Measurements from ENCODE around the gene MRGPRD. TPM values are rescaled to one million over a fixed set of nuclear protein-coding genes. Genes with fewer than 3 reads are reported as not detected.

The MRGPRD gene, protein sequence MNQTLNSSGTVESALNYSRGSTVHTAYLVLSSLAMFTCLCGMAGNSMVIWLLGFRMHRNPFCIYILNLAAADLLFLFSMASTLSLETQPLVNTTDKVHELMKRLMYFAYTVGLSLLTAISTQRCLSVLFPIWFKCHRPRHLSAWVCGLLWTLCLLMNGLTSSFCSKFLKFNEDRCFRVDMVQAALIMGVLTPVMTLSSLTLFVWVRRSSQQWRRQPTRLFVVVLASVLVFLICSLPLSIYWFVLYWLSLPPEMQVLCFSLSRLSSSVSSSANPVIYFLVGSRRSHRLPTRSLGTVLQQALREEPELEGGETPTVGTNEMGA
- total RNA-seq: not detected
- polyA plus RNA-seq: not detected
- long read RNA-seq, donor 1: 0 reads
- long read RNA-seq, donor 2: 0 reads
- long read RNA-seq, donor 3: 0 reads
- long read RNA-seq, donor 4: 0 reads

DNA sequence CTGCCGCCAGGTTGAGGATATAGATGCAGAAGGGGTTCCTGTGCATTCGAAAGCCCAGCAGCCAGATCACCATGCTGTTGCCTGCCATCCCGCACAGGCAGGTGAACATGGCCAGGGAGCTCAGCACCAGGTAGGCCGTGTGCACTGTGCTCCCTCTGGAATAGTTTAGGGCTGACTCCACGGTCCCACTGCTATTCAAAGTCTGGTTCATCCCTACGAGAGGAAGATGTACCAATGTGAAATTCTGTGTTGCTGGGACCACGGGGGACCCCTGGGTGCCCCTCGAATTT is at the start of gene MRGPRD:
Gene MRGPRD (minus strand): TSS at position 211 of the 290 bp plus-strand sequence. CDS start 0 bp downstream, at position 211.
- no peak within 1 kb of the TSS for H3K27ac ChIP-seq (ENCODE audit: low read length)
- no peaks in the 10 kb centered on the region for H3K4me1 ChIP-seq (ENCODE audit: control insufficient read depth, insufficient read depth, low read length)
- no peaks in the 10 kb centered on the region for H3K9me3 ChIP-seq (ENCODE audit: control insufficient read depth, low read length)
- DNase-seq (no peak), ATAC-seq (no peak)
- 88% methylated on average over 8 of the region's 8 CpGs for WGBS
- no peaks in the 10 kb centered on the region for H3K27me3 ChIP-seq (ENCODE audit: control insufficient read depth, insufficient read depth)
- no peak within 1 kb of the TSS for H3K4me3 ChIP-seq (ENCODE audit: low read length)
- intact Hi-C loops (cut with DNase I): no loop called here

DNA sequence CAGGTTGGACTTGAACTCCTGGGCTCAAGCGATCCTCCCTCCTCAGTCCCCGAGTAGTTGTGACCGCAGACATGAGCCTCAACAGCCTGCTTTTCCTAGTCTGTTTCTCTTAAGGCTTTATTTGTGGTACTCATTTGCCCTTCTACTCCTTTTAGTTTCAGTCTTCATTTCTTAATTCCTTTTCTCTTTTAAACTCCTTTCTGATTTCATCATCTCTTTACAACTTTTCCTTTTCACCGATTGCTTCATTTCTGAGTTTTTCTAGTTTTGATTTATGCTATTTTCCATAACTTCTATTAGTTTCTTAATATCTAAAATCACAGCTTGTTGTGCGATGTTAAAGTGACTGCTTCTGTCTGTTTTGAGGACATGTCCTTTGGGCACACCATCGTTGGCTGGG is 49.5 kb upstream of the MRGPRD start:
- 64% methylated on average over 6 of the region's 6 CpGs for WGBS
- H3K27me3 ChIP-seq (ENCODE audit: control insufficient read depth, insufficient read depth): no peaks in the 10 kb centered on the region
- no peaks in the 10 kb centered on the region for H3K9me3 ChIP-seq (ENCODE audit: control insufficient read depth, low read length)
- H3K4me3 ChIP-seq (ENCODE audit: low read length): no peak overlapping the region
- no peak overlapping the region for H3K27ac ChIP-seq (ENCODE audit: low read length)
- intact Hi-C loops (cut with DNase I): no loop called here
- H3K4me1 ChIP-seq (ENCODE audit: control insufficient read depth, insufficient read depth, low read length): no peaks in the 10 kb centered on the region
- ATAC-seq (no peak), DNase-seq (peak in 1 of 3 donors; percentile 3)

DNA sequence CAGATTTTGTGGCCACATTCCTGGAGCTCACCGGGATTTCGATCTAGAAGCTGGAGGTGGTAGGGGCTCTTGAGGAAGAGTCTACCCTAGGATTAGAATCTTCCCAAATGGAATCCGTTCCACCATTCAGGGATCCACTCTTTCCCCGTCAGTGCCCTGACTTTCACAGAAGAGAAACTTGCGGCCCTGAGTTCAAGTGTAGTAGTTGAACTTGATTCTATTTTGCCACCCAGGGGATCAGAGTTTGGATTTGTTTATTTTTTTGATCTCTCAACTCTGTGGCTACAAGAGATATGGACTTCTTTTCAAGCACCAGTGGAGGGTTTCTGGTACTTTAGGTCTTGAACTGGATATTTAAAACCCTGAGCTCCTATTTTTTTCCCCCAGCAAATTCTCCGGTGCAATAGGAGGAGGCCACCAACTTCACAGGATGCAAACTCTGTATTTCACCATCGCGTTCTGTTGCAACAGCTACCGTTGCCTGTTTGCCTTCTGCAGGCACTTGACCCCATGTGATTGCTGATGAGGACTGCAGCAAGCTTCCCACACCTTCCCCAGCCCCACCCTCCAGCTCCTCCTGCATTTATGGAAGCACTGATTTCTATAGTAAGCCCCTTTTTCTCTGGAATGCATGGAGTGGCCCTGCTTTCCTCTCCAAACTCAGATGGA is 47.1 kb upstream of the MRGPRD start:
- Histone ChIP-seq H3K27me3 (ENCODE audit: control insufficient read depth, insufficient read depth) (no peaks in the 10 kb centered on the region), H3K27ac (ENCODE audit: low read length) (no peak overlapping the region), H3K9me3 (ENCODE audit: control insufficient read depth, low read length) (no peaks in the 10 kb centered on the region), H3K4me1 (ENCODE audit: control insufficient read depth, insufficient read depth, low read length) (no peaks in the 10 kb centered on the region), H3K4me3 (ENCODE audit: low read length) (no peak overlapping the region)
- ATAC-seq: peak in 1 of 2 donors; percentile 30
- intact Hi-C loops (cut with DNase I): no loop called here
- DNase-seq: no peak
- WGBS: 65% methylated on average over 9 of the region's 9 CpGs

DNA sequence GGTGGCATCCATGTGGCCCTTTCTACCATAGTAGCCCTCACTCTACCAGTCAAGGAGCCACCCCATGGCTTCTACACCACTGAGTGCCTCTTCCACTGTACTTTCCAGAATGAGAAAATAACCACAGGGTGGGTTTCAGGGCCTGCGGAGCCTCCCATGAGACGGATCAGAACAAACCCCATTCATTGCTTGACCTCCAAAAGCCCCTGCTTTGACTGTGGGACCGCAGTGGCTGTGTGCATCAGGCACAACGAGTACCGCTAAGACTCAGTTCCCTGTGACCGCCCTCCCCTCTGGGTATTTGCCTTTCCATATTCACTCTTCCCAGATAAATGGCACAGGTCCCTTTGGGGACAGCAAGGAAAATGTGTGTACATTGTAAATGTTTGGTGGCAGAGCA is 43.7 kb upstream of the MRGPRD start:
- Histone ChIP-seq H3K9me3 (ENCODE audit: control insufficient read depth, low read length) (no peaks in the 10 kb centered on the region), H3K4me3 (ENCODE audit: low read length) (no peak overlapping the region), H3K27ac (ENCODE audit: low read length) (no peak overlapping the region), H3K27me3 (ENCODE audit: control insufficient read depth, insufficient read depth) (no peaks in the 10 kb centered on the region), H3K4me1 (ENCODE audit: control insufficient read depth, insufficient read depth, low read length) (no peaks in the 10 kb centered on the region)
- ATAC-seq (no peak), DNase-seq (no peak)
- 90% methylated on average over 6 of the region's 6 CpGs for WGBS
- intact Hi-C loops (cut with DNase I): no loop called here

DNA sequence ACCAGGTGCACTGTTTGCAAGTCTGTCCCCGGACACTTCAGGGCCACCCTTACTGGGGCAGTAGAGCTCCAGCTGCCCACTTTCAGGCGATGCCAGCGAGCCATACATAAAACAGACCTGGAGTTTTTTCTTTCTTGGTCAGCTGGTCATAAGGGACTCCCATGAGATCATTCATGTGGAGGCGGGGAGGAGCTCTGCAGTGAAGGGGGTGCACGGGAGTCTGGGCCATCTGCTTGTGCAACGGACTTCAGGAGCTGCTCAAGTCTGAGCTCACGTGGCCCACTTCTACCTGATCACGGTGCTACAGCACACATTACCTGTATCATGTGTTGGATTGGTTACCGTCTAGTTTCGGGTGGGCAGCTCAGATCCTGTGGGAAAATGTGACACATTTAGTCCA is 41.5 kb upstream of the MRGPRD start:
- WGBS: 67% methylated on average over 10 of the region's 10 CpGs

DNA sequence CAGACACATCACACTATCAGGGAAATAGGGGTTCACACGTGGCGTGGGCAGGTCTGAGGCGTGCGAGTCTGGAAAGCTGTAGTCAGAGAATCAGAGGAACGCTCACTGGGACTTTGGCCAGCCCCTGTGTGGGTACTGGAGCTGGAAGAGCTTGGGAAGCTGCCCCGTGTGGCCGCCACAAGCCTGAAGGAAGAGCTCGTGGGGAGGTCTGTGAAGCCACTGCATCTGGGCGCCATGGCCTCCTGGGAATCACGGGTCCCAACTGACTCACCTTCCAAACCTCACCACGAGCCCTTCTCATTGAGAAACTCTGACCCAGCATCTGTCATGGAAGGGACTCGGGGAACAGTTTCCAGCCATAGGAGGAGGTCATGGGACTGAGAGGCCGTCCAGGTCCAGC is 38.1 kb upstream of the MRGPRD start:
- no peaks in the 10 kb centered on the region for H3K9me3 ChIP-seq (ENCODE audit: control insufficient read depth, low read length)
- H3K27me3 ChIP-seq (ENCODE audit: control insufficient read depth, insufficient read depth): no peaks in the 10 kb centered on the region
- ATAC-seq: no peak
- intact Hi-C loops (cut with DNase I): loop anchor here in 1 of 4 donors (10.0 kb wide), 1 partner anchor 74 kb away; no protein-coding TSS in a partner anchor
- H3K27ac ChIP-seq (ENCODE audit: low read length): no peak overlapping the region
- WGBS: 56% methylated on average over 13 of the region's 13 CpGs
- DNase-seq: peak in 1 of 3 donors; percentile 48
- no peak overlapping the region for H3K4me3 ChIP-seq (ENCODE audit: low read length)
- no peaks in the 10 kb centered on the region for H3K4me1 ChIP-seq (ENCODE audit: control insufficient read depth, insufficient read depth, low read length)

More for the DNA sequence above, 41.5 kb upstream of the MRGPRD start:
- H3K27ac ChIP-seq (ENCODE audit: low read length): no peak overlapping the region
- no peaks in the 10 kb centered on the region for H3K4me1 ChIP-seq (ENCODE audit: control insufficient read depth, insufficient read depth, low read length)
- no peaks in the 10 kb centered on the region for H3K9me3 ChIP-seq (ENCODE audit: control insufficient read depth, low read length)
- H3K4me3 ChIP-seq (ENCODE audit: low read length): no peak overlapping the region
- ATAC-seq: peak in 1 of 2 donors; percentile 49
- intact Hi-C loops (cut with DNase I): no loop called here
- DNase-seq: no peak
- H3K27me3 ChIP-seq (ENCODE audit: control insufficient read depth, insufficient read depth): no peaks in the 10 kb centered on the region

DNA sequence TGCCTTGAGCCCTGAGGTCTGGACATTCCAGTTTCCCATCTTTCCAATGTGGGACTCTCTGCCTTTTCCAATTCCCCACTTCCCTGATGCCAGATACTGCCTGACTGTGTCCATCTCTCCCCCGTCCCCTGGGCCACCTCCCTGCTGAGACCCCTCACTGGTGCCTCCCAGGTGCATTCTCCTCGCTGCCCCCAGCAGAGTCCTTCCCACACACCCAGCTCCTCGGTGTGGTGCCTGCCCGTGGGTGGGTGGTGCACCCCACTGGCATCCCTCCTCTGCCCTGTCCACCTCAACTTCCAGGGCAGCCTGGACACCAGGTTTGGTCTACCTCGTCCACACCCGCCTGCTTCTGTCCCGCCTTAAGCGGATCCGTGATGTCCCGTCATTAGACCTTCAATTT is 37.2 kb upstream of the MRGPRD start:
- WGBS: 92% methylated on average over 10 of the region's 10 CpGs
- Histone ChIP-seq H3K4me1 (ENCODE audit: control insufficient read depth, insufficient read depth, low read length) (no peaks in the 10 kb centered on the region), H3K4me3 (ENCODE audit: low read length) (no peak overlapping the region), H3K9me3 (ENCODE audit: control insufficient read depth, low read length) (no peaks in the 10 kb centered on the region), H3K27ac (ENCODE audit: low read length) (no peak overlapping the region), H3K27me3 (ENCODE audit: control insufficient read depth, insufficient read depth) (no peaks in the 10 kb centered on the region)
- intact Hi-C loops (cut with DNase I): loop anchor here in 1 of 4 donors (10.0 kb wide), 1 partner anchor 73 kb away; no protein-coding TSS in a partner anchor
- DNase-seq (no peak), ATAC-seq (no peak)

DNA sequence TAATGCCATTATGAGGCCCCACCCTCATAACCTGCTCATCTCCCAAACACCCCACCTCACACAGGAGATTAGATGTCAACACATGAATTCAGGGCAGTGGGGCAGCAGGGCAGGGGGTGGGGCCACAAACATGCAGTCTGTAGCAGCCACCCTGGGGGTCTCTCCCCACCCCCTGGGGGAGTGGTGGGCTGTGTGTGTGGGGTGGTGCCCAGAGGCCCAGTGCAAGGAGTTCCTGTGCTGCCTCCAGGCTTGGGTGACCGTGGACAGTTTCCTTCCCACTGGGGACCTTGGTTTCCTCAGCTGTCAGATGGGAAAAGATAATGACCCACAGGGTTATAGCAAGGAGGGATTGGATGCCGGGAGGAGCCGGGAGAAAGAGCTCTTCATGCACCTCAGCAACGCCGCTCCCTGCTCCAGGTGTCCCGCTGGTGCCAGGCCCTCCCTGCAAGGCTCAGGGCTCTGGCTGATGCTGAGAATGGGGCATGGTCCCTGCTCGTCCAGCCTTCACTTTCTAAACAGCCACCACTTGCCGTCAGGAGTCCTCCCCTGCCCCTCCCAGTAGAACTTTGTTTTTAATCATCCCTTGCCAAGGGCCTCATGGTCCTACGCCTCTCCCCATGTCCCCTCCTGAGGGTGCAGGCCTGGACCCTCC is 34.2 kb upstream of the MRGPRD start:
- 75% methylated on average over 9 of the region's 9 CpGs for WGBS
- H3K4me1 ChIP-seq (ENCODE audit: control insufficient read depth, insufficient read depth, low read length): no peaks in the 10 kb centered on the region
- ATAC-seq: no peak
- DNase-seq: peak in 1 of 3 donors; percentile 52
- H3K4me3 ChIP-seq (ENCODE audit: low read length): no peak overlapping the region
- H3K9me3 ChIP-seq (ENCODE audit: control insufficient read depth, low read length): no peaks in the 10 kb centered on the region
- H3K27me3 ChIP-seq (ENCODE audit: control insufficient read depth, insufficient read depth): no peaks in the 10 kb centered on the region
- intact Hi-C loops (cut with DNase I): loop anchor here in 1 of 4 donors (10.0 kb wide), 1 partner anchor 70 kb away; no protein-coding TSS in a partner anchor
- H3K27ac ChIP-seq (ENCODE audit: low read length): no peak overlapping the region

DNA sequence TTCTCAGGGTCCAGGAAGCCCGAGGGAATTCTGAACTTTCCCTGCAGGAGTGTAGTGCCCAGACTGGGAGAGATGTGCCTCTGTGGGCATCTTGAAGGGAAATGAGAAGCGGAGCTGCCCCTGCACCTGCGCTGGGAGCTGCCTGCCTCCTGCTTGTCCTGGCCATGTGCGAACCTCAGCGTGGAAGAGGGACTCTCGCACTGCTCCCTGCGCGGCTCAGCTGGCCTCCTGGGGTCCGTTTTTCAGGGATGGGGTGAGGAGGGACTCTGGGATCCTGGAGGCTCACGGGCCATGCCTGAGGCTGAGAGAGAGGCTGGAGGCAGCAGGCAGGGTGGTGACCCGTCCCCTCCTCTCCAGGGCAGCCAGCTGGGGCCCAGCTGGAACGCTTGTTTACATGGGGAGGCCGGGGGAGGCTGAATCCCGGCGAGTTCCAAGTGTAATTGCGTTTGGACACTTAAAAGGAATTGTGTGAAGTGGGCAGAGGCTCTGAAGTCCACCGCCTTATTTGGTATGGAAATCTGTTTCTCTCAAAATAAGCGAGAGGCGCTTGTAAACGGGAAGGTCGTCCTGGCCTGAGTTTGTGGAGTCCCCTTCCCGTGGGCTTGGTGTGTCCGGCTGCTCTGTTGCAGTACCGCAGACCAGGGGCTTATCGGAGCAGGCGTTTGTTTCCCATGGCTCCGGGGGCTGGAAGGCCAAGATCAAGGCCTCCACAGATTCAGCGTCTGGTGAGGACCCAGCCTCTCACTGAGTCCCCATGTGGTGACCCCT is 33.5 kb upstream of the MRGPRD start:
- WGBS: 39% methylated on average over 28 of the region's 28 CpGs
- H3K9me3 ChIP-seq (ENCODE audit: control insufficient read depth, low read length): no peaks in the 10 kb centered on the region
- no peak overlapping the region for H3K4me3 ChIP-seq (ENCODE audit: low read length)
- peak; percentile 26 to 51 for ATAC-seq
- peak; percentile 79 to 90 (median 86) for DNase-seq
- no peaks in the 10 kb centered on the region for H3K27me3 ChIP-seq (ENCODE audit: control insufficient read depth, insufficient read depth)
- intact Hi-C loops (cut with DNase I): loop anchor here in 1 of 4 donors (10.0 kb wide), 1 partner anchor 69 kb away; no protein-coding TSS in a partner anchor
- peak overlapping the region; percentile 55 for H3K27ac ChIP-seq (ENCODE audit: low read length)
- H3K4me1 ChIP-seq (ENCODE audit: control insufficient read depth, insufficient read depth, low read length): no peaks in the 10 kb centered on the region
